EH (cell line): ENCODE data around the gene FYTTD1.

Source experiments
- DNase-seq: peaks from one replicate; pipeline ENCODE4 v3.0.0-alpha.2; 2015; ENCODE audit warnings: low read depth

FYTTD1 gene

GRCh38 chr3:197833930-197834715 is 84.4 kb downstream of the FYTTD1 start:
- DNase-seq = no peak

DNA sequence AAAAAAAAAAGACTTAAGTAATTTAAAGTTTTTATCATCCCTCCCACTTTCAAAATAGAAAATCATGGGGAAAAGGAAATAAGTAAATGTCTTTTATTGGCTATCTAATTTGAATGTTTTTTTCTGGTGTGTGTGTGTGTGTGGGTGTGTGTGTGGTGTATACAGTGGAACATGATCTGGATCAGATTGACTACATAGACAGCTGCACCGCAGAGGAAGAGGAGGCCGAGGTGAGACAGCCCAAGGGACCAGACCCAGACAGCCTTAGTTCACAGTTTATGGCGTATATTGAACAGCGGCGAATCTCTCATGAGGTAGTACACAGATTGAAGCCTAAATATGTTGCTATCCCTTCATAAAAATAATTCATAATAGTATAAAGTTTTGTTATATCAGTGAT is 85.8 kb downstream of the FYTTD1 start:
- DNase-seq = no peak

DNA sequence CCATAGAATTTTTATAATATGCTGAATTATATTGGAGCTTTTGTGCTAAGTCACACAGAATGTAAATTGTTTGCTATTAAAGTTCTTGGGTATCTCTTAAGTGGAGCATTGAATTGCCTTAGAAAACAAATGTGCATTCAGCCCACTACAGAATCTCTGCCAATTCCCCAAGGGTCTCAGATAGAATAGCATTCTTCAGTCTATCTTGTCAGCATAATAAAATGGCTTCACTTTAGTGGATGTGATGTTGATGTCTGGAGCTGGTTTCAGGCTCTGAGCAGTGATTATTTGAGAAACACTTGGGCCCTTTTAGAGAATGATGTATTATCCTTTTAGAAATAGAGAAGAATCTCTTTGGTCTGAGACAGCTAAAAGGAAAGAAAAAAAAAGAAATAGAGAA is 86.6 kb downstream of the FYTTD1 start:
- DNase-seq = no peak
